Measurements from ENCODE around the gene TEX35.

TEX35 gene

GRCh38 chr1:178512566-178513277 is at the start of gene TEX35:
Gene TEX35 (plus strand): TSS chr1:178513109. CDS start chr1:178513189, 80 bp downstream.
- H3K27ac ChIP-seq: no peak within 1 kb of the TSS
- POLR2A ChIA-PET (ENCODE audit: low non-redundant PET): no interaction called here
- TF ChIP-seq CTCF (conservative IDR thresholded peaks at IDR 0.05; ENCODE audit: low read depth): no peak
- CTCF ChIA-PET: no interaction called here
- no peak for DNase-seq (ENCODE audit: low spot score)

- TF ChIP-seq CTCF (conservative IDR thresholded peaks at IDR 0.05; ENCODE audit: low read depth): no peak
- no peak overlapping the region for H3K27ac ChIP-seq
- ChIA-PET POLR2A (ENCODE audit: low non-redundant PET) (no interaction called here), CTCF (interaction anchor here (0.5 kb wide), 1 partner anchor 20 kb away, joined by 3 read pairs; no protein-coding TSS in a partner anchor)
- no peak for DNase-seq (ENCODE audit: low spot score)
Measured at GRCh38 chr1:178464141-178464540, 48.8 kb upstream of the TEX35 start.

- no peak for DNase-seq (ENCODE audit: low spot score)
- no peak overlapping the region for H3K27ac ChIP-seq
- no peak for TF ChIP-seq CTCF (conservative IDR thresholded peaks at IDR 0.05; ENCODE audit: low read depth)
- ChIA-PET POLR2A (ENCODE audit: low non-redundant PET) (no interaction called here), CTCF (interaction anchor here (0.5 to 0.7 kb wide), 3 partner anchors 21 to 67 kb away, joined by 3 read pairs; no protein-coding TSS in a partner anchor)
Measured at GRCh38 chr1:178464566-178464965, 48.3 kb upstream of the TEX35 start.

GRCh38 chr1:178465011-178465410 is 47.9 kb upstream of the TEX35 start:
- TF ChIP-seq CTCF (conservative IDR thresholded peaks at IDR 0.05; ENCODE audit: low read depth): no peak
- CTCF ChIA-PET: interaction anchor here (0.7 kb wide), 2 partner anchors 42 to 67 kb away, joined by 3 read pairs; no protein-coding TSS in a partner anchor
- no peak overlapping the region for H3K27ac ChIP-seq
- peak; percentile 13 for DNase-seq (ENCODE audit: low spot score)
- POLR2A ChIA-PET (ENCODE audit: low non-redundant PET): no interaction called here

GRCh38 chr1:178467837-178468236 is 45.1 kb upstream of the TEX35 start:
- no peak overlapping the region for H3K27ac ChIP-seq
- DNase-seq (ENCODE audit: low spot score): no peak
- ChIA-PET POLR2A (ENCODE audit: low non-redundant PET) (no interaction called here), CTCF (no interaction called here)
- no peak for TF ChIP-seq CTCF (conservative IDR thresholded peaks at IDR 0.05; ENCODE audit: low read depth)

- peak; percentile 62 for DNase-seq (ENCODE audit: low spot score)
- no peak overlapping the region for H3K27ac ChIP-seq
- TF ChIP-seq CTCF (conservative IDR thresholded peaks at IDR 0.05; ENCODE audit: low read depth): no peak
- ChIA-PET CTCF (interaction anchor here (0.7 to 0.9 kb wide), 2 partner anchors 26 to 159 kb away, joined by 3 read pairs; partner anchors contain the start of gene CLEC20A), POLR2A (ENCODE audit: low non-redundant PET) (no interaction called here)
Measured at GRCh38 chr1:178470411-178470960, 42.4 kb upstream of the TEX35 start.

All from RWPE1 (cell line).